Measurements from ENCODE around the gene MED25.

Gene MED25

GRCh38 chr19:49799271-49799797 is 18.8 kb upstream of the MED25 start:
- TF ChIP-seq CTCF (IDR thresholded peaks at IDR 0.05; ENCODE audit: insufficient read depth, low read length, poor library complexity, severe bottlenecking), result no peak
- TF ChIP-seq EZH2phosphoT487 (conservative IDR thresholded peaks at IDR 0.05; ENCODE audit: low read length), result no peak
- no peaks in the 10 kb centered on the region for H3K79me2 ChIP-seq (ENCODE audit: insufficient read depth, low read length)
- H3K36me3 ChIP-seq (ENCODE audit: low read length), result no peaks in the 10 kb centered on the region
- H3K9me2 ChIP-seq (replicated peaks; ENCODE audit: insufficient read depth, low read length), result no peaks in the 10 kb centered on the region
- H3K9me3 ChIP-seq (ENCODE audit: insufficient read depth, low read length), result no peaks in the 10 kb centered on the region
- H3F3A ChIP-seq (ENCODE audit: insufficient read depth), result no peaks in the 10 kb centered on the region
- no peak overlapping the region for H3K4me2 ChIP-seq (ENCODE audit: low read depth, low read length, poor library complexity, severe bottlenecking)
- H3K27me3 ChIP-seq (ENCODE audit: low read length), result no peaks in the 10 kb centered on the region
- H3K4me3 ChIP-seq (ENCODE audit: insufficient read depth, low read length, poor library complexity, severe bottlenecking), result no peak overlapping the region
- no peak overlapping the region for H3K9ac ChIP-seq (ENCODE audit: low read length)
- H4K20me1 ChIP-seq (ENCODE audit: low read depth, low read length), result no peaks in the 10 kb centered on the region
- H2AFZ ChIP-seq (ENCODE audit: low read depth, low read length, severe bottlenecking), result no peak overlapping the region
- H3K27ac ChIP-seq (ENCODE audit: low read depth, low read length), result no peak overlapping the region

- Histone ChIP-seq H3K9me3 (ENCODE audit: insufficient read depth, low read length) (no peaks in the 10 kb centered on the region), H3K79me2 (ENCODE audit: insufficient read depth, low read length) (no peaks in the 10 kb centered on the region), H3K9me2 (replicated peaks; ENCODE audit: insufficient read depth, low read length) (no peaks in the 10 kb centered on the region), H3F3A (ENCODE audit: insufficient read depth) (no peaks in the 10 kb centered on the region), H3K4me3 (ENCODE audit: insufficient read depth, low read length, poor library complexity, severe bottlenecking) (no peak overlapping the region), H3K27ac (ENCODE audit: low read depth, low read length) (no peak overlapping the region), H3K36me3 (ENCODE audit: low read length) (no peaks in the 10 kb centered on the region), H4K20me1 (ENCODE audit: low read depth, low read length) (no peaks in the 10 kb centered on the region), H2AFZ (ENCODE audit: low read depth, low read length, severe bottlenecking) (no peak overlapping the region), H3K9ac (ENCODE audit: low read length) (no peak overlapping the region), H3K27me3 (ENCODE audit: low read length) (no peaks in the 10 kb centered on the region), H3K4me2 (ENCODE audit: low read depth, low read length, poor library complexity, severe bottlenecking) (no peak overlapping the region)
- TF ChIP-seq EZH2phosphoT487 (conservative IDR thresholded peaks at IDR 0.05; ENCODE audit: low read length), result no peak
- TF ChIP-seq CTCF (IDR thresholded peaks at IDR 0.05; ENCODE audit: insufficient read depth, low read length, poor library complexity, severe bottlenecking), result no peak
Observed at GRCh38 chr19:49799798-49800376, 18.2 kb upstream of the MED25 start.

- H3K4me3 ChIP-seq (ENCODE audit: insufficient read depth, low read length, poor library complexity, severe bottlenecking), result no peak overlapping the region
- no peaks in the 10 kb centered on the region for H4K20me1 ChIP-seq (ENCODE audit: low read depth, low read length)
- no peak overlapping the region for H2AFZ ChIP-seq (ENCODE audit: low read depth, low read length, severe bottlenecking)
- no peak overlapping the region for H3K27ac ChIP-seq (ENCODE audit: low read depth, low read length)
- H3K36me3 ChIP-seq (ENCODE audit: low read length), result no peaks in the 10 kb centered on the region
- TF ChIP-seq CTCF (IDR thresholded peaks at IDR 0.05; ENCODE audit: insufficient read depth, low read length, poor library complexity, severe bottlenecking) (no peak), EZH2phosphoT487 (conservative IDR thresholded peaks at IDR 0.05; ENCODE audit: low read length) (no peak)
- no peak overlapping the region for H3K9ac ChIP-seq (ENCODE audit: low read length)
- H3K79me2 ChIP-seq (ENCODE audit: insufficient read depth, low read length), result no peaks in the 10 kb centered on the region
- no peaks in the 10 kb centered on the region for H3K9me3 ChIP-seq (ENCODE audit: insufficient read depth, low read length)
- H3F3A ChIP-seq (ENCODE audit: insufficient read depth), result no peaks in the 10 kb centered on the region
- no peaks in the 10 kb centered on the region for H3K27me3 ChIP-seq (ENCODE audit: low read length)
- H3K4me2 ChIP-seq (ENCODE audit: low read depth, low read length, poor library complexity, severe bottlenecking), result no peak overlapping the region
- H3K9me2 ChIP-seq (replicated peaks; ENCODE audit: insufficient read depth, low read length), result no peaks in the 10 kb centered on the region
Observed at GRCh38 chr19:49800771-49801170, 17.3 kb upstream of the MED25 start.
